AG09309 (cell line): ENCODE data around the gene HOXA4.

ENCODE experiments used
- DNase-seq: peaks from one replicate; pipeline ENCODE4 v3.0.0-alpha.2; 2010; ENCODE audit warnings: low read depth
- H3K4me3 ChIP-seq: 2 replicates; pipeline ENCODE4 v1.5.1; 2011; ENCODE audit warnings: mild to moderate bottlenecking, low read depth, low read length, moderate library complexity; ENCODE audit not compliant: control insufficient read depth
- TF ChIP-seq, protein P1 (sequence below): IDR thresholded peaks from 2 replicates; pipeline ENCODE4 v1.5.1; 2011; ENCODE audit warnings: mild to moderate bottlenecking, low read depth, low read length, inconsistent platforms; ENCODE audit not compliant: insufficient read depth, control insufficient read depth; ENCODE audit errors: missing control alignments

The HOXA4 gene

DNA sequence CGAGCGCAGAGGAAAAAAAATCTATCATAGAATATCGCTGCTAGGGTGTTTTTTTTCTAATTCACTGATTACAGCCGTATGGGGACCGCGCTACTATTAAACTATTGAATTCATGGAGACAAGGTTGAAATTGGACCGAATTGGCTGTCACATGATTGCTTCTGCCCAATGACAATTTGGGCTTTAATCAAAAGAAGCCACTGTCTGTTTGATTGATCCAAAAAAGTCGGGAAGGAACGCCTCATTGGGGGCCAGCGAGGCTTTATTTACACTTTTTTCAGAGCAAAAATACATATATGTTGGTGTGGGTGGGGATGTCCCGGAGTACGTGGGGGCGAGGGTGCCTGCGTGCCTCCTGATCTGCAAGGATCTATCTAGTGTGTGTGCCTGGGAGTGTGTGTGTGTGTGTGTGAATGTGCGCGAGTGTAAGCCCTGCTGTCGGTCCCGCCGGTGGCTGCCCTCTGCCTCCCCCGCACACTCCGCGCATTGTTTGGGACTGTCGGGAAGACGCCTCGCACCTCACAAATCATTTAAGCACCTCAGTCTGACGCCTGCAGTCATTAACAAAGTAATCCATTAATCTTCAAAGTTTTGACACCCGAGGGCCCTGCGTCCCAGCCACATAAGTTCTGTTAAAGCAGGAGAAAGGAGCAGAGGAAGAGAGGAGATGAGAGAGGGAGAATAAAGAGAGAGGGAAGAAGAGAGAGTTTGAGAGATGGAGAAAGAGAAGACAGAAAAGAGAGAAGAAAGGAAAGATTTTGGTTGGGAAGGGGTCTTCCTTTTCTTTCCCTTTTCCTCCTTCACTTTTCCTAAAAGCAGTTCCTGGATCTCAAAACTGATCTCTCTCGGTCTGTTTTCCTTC is 27.7 kb downstream of the HOXA4 start, which contains the start of gene HOXA2:
Gene HOXA2, minus strand, starts transcription at position 103 of the 862 bp plus-strand sequence. CDS start 183 bp downstream, outside the sequence.
- no peak within 1 kb of the TSS for H3K4me3 ChIP-seq
- DNase-seq = no peak
- TF ChIP-seq, protein P1, sequence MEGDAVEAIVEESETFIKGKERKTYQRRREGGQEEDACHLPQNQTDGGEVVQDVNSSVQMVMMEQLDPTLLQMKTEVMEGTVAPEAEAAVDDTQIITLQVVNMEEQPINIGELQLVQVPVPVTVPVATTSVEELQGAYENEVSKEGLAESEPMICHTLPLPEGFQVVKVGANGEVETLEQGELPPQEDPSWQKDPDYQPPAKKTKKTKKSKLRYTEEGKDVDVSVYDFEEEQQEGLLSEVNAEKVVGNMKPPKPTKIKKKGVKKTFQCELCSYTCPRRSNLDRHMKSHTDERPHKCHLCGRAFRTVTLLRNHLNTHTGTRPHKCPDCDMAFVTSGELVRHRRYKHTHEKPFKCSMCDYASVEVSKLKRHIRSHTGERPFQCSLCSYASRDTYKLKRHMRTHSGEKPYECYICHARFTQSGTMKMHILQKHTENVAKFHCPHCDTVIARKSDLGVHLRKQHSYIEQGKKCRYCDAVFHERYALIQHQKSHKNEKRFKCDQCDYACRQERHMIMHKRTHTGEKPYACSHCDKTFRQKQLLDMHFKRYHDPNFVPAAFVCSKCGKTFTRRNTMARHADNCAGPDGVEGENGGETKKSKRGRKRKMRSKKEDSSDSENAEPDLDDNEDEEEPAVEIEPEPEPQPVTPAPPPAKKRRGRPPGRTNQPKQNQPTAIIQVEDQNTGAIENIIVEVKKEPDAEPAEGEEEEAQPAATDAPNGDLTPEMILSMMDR = no peak

DNA sequence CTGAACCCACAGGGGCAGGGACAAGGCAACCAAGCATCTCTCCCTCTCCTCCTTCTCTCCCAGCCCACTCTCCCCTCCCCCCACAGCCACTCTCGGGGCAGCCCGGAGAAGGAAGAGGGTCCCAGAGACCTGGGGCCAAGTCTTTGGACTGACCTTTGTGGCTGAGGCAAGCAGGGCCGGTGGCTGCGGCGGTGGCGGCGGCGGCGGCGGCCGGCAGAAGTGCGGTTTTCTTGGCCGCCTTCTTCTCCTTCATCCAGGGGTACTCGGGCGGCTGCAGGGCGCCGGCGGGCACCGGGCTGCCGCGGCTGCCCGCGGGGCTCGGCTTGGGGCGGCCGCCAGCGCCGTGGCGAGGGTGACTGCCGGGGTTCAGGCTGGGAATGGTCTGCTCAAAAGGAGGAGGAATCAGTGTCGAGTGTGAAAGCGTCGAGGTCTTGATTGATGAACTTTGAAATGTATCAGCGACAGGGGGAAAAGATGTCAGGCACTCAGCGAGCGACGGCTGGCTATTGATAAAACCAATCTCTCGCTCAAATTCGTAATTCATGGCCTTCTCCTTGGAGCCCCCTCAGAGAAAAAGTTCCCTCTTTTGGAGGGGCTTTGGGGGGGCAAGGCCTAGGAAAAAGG is 28.5 kb downstream of the HOXA4 start:
- no peak overlapping the region for H3K4me3 ChIP-seq
- DNase-seq = no peak
- TF ChIP-seq, protein P1 = no peak

DNA sequence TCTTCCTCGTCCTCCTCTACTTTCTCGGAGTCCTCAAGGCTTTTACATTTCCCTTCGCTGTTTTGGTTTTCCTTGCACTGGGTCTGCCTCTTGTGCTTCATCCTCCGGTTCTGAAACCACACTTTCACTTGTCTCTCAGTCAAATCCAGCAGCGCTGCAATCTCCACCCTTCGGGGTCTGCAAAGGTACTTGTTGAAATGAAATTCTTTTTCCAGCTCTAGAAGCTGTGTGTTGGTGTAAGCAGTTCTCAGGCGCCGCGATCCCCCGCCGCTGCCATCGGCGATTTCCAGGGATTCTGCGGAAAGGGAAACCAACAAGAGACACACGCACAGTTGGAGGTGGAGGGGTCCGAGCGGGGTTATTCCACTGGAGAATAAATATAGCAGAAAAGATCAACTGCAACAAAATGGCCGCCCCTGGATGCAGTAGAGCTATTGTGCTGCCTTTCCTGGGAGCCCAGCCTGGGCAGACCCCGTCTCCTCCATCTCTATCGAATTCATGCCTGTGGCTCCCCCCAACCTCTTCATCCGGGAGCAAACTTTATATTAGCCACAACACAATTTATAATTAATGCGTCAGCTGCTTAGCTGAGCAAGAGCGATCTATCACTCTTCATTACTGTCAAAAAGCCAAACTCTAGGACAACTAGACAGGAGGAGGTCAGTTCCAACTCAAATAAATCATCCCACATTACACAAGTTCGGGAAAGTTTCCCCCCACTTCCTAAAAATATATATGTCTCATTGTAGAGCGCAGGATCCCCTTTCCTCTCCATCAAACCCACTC is 29.2 kb downstream of the HOXA4 start:
- DNase-seq = no peak
- no peak overlapping the region for H3K4me3 ChIP-seq
- TF ChIP-seq, protein P1 = no peak

DNA sequence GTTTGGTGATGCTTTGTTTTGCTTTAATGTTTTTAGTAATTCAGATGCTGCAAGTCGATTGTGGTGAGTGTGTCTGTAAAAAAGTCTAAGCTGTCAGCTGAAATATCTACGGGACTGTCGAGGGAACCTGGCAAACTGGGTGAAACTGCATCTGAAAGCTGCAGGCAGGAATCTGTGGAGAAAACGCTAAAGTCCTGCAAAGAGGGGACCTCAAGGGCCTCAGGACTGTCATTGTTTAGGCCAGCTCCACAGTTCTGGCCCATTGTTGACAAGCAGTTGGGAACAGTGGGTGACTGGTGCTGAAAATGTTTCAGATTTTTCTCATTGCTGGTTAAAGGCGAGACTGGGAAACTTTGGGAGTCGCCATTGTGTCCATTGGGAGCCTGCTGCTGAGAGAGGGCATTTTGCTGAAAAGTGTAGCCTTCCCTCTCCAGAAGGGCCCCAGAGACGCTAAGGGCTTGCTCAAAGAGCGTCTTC is 29.8 kb downstream of the HOXA4 start:
- no peak for DNase-seq
- no peak overlapping the region for H3K4me3 ChIP-seq
- TF ChIP-seq, protein P1 = no peak

DNA sequence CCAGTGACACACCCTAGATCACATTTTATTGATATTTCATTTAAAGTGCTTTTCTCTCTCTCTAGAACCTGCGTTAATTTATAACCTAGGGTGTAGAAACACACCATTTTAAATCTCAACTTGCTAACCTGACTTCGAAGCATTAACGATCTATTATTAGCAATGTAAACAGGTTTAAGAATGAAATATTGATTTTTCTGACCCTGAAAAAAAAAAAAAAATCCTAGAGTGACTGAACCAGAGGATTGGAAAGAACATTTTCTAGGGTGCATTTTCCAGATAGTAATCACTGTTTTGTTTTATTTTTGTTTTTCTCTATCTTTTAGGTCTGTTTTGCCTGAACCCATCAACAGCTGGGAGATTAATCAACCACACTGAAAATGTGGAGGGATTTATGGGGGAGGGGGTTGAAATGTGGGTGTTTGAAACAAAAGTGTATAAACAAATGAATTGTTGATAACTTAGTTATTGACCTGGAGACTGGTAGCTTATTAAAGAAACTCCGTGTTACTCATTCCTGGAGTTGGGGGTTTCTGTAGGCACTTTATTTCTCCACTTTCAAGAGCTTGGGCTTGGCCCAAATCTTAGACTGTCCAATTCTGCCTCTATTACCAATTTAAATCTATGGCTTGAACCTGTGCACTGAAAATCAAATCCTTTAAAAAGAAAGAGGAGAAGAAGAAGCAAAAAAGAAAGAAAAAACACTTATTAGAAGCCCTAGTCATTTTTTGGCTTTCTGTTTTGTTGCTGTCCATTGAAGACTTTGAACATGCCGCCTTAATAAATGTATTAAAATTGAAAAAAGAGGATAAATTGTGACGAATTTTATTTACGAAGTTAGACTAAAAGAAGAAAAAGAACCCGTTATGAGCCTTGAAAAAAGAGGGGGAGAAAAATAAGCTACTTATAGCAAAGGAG is 30.8 kb downstream of the HOXA4 start:
- no peak overlapping the region for H3K4me3 ChIP-seq
- no peak for DNase-seq
- TF ChIP-seq, protein P1 = no peak
